Keratinocyte (primary cell): ENCODE data around the gene HELZ. TPM values are rescaled to one million over a fixed set of nuclear protein-coding genes. Genes with fewer than 3 reads are reported as not detected.

Experiments used
- DNase-seq: peaks from one replicate; pipeline ENCODE4 v3.0.0-alpha.2; 2011; ENCODE audit warnings: low read depth, missing footprints, low spot score
- FAIRE-seq: peaks from 2 replicates; lab custom pipeline; 2011; peaks lifted over from hg19 to GRCh38; lab: Jason Lieb, UNC
- H2AFZ ChIP-seq: 2 replicates; pipeline ENCODE4 v1.6.0; 2012; ENCODE audit warnings: low read length, control low read depth, inconsistent platforms; ENCODE audit not compliant: control insufficient read depth
- H3K27ac ChIP-seq: 2 replicates; pipeline ENCODE4 v1.5.1; 2011; ENCODE audit warnings: low read length; ENCODE audit not compliant: control insufficient read depth, insufficient read depth
- H3K27me3 ChIP-seq: 3 replicates; pipeline ENCODE4 v1.6.0; 2011; ENCODE audit warnings: low read length; ENCODE audit not compliant: control insufficient read depth, insufficient read depth; ENCODE audit errors: extremely low read depth
- H3K36me3 ChIP-seq, 2 experiments: 2 replicates in 1 of 2; 3 replicates in 1 of 2; pipeline ENCODE4 v1.5.1; 2011; ENCODE audit warnings: low read length in 2 of 2, mild to moderate bottlenecking in 1 of 2; ENCODE audit not compliant: control insufficient read depth in 2 of 2, insufficient read depth in 2 of 2; ENCODE audit errors: extremely low read depth in 1 of 2
- H3K4me1 ChIP-seq: 3 replicates; pipeline ENCODE4 v1.5.1; 2011; ENCODE audit warnings: low read length; ENCODE audit not compliant: control insufficient read depth, insufficient read depth; ENCODE audit errors: extremely low read depth
- H3K4me2 ChIP-seq: 3 replicates; pipeline ENCODE4 v1.6.0; 2011; ENCODE audit warnings: low read depth, low read length; ENCODE audit not compliant: control insufficient read depth, insufficient read depth; ENCODE audit errors: extremely low read depth
- H3K4me3 ChIP-seq, 3 experiments: fragments of 200-600 bp in 1 of 3; sonication (generic) in 1 of 3; 2 replicates in 2 of 3; 3 replicates in 1 of 3; pipeline ENCODE4 v1.5.1; 2011 to 2016; ENCODE audit warnings: low read length in 3 of 3, mild to moderate bottlenecking in 3 of 3, control low read depth in 2 of 3, inconsistent platforms in 1 of 3, low read depth in 1 of 3, mixed read lengths in 1 of 3, mixed run types in 1 of 3, moderate library complexity in 1 of 3; ENCODE audit not compliant: control insufficient read depth in 2 of 3, insufficient read depth in 2 of 3; ENCODE audit errors: extremely low read depth in 1 of 3
- H3K79me2 ChIP-seq: 2 replicates; pipeline ENCODE4 v1.6.0; 2012; ENCODE audit warnings: low read length; ENCODE audit not compliant: control insufficient read depth, insufficient read depth
- H3K9ac ChIP-seq: 3 replicates; pipeline ENCODE4 v1.6.0; 2011; ENCODE audit warnings: low read length; ENCODE audit not compliant: control insufficient read depth, insufficient read depth; ENCODE audit errors: extremely low read depth
- H3K9me1 ChIP-seq: 3 replicates; pipeline ENCODE4 v1.6.0; 2011; ENCODE audit warnings: low read length; ENCODE audit not compliant: control insufficient read depth, insufficient read depth; ENCODE audit errors: extremely low read depth
- H3K9me3 ChIP-seq: 2 replicates; pipeline ENCODE4 v1.5.1; 2012; ENCODE audit warnings: low read depth, low read length; ENCODE audit not compliant: control insufficient read depth
- H4K20me1 ChIP-seq: 3 replicates; pipeline ENCODE4 v1.6.0; 2011; ENCODE audit warnings: low read length; ENCODE audit not compliant: control insufficient read depth, insufficient read depth; ENCODE audit errors: extremely low read depth
- EZH2 ChIP-seq: IDR thresholded peaks from one replicate; pipeline ENCODE4 v1.6.1; 2012; ENCODE audit warnings: inconsistent platforms, mild to moderate bottlenecking, low read length, moderate library complexity
- dilution Hi-C: fragments of 300-500 bp; cut with MboI; formaldehyde crosslinking; loops from one replicate; pipeline ENCODE4 v1.7.0; 2020; ENCODE audit warnings: low sequenced_read_pairs; ENCODE audit not compliant: extremely low pct_ligation_motif_present
- polyA plus RNA-seq, 5 experiments: library from polyadenylated mRNA; depleted of rRNA in 3 of 5; stranded (reverse) in 3 of 5; stranded (forward) in 1 of 5; unstranded in 1 of 5; fragments of >200 nt; gene quantifications; 1 replicate in 1 of 5; 2 replicates in 3 of 5; 3 replicates in 1 of 5; pipeline versions ENCODE4 v1.2.1 to v1.2.3, GENCODE V29; 2011 to 2012; ENCODE audit warnings: missing spikeins in 2 of 5, low read depth in 1 of 5, low replicate concordance in 1 of 5
- TF ChIP-seq, protein P1 (sequence below), 3 experiments: IDR thresholded peaks in 1 of 3; conservative IDR thresholded peaks in 1 of 3; optimal IDR thresholded peaks in 1 of 3; 2 replicates in 2 of 3; 3 replicates in 1 of 3; pipeline versions ENCODE3 to v1.5.1; 2011; ENCODE audit warnings: low read length in 3 of 3, mild to moderate bottlenecking in 3 of 3, moderate library complexity in 2 of 3, control low read depth in 1 of 3, inconsistent platforms in 1 of 3; ENCODE audit not compliant: insufficient read depth in 2 of 3; ENCODE audit errors: extremely low read depth in 1 of 3

The HELZ gene
- polyA plus RNA-seq, 1 donor (not counting 4 experiments of a cell fraction or from before 2014, with no cell fraction given): 18.2 TPM

DNA sequence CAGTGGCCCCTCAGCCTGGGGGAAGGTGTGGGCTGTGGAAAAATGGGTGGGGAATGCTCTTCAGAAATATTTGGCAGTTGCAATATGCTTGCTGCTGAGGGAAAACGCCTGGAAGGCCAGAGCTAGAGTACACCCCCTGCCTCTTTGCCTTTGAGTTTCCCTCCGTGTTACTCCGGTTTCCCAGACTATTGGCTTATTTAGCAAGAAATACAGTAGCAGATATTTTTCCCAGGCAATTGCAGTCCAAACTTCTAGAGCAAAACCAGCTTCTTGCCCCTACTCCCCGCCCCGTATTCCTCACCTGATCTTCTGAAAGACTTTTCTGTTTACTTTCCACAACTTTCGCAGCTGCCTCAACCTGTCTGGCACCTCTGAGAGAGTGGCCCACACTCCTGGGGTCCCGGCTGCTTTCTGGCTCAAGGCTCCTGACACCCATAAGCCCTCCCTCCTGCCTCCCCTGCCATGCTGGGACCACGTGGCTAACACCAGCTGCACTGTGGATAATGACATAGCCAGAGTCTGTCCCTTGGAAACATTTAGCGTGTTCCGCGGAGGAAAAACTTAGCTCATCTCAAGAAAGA lies 45.8 kb upstream of the HELZ start:
- Histone ChIP-seq H3K27me3 (no peaks in the 10 kb centered on the region), H3K36me3 (no peaks in the 10 kb centered on the region), H3K4me3 (no peak overlapping the region), H3K79me2 (no peaks in the 10 kb centered on the region), H3K27ac (no peak overlapping the region), H3K9ac (no peak overlapping the region), H3K4me2 (no peak overlapping the region), H3K9me1 (no peaks in the 10 kb centered on the region), H3K4me1 (no peaks in the 10 kb centered on the region), H3K9me3 (no peaks in the 10 kb centered on the region), H2AFZ (no peak overlapping the region), H4K20me1 (no peaks in the 10 kb centered on the region)
- no peak for DNase-seq
- TF ChIP-seq, protein P1, sequence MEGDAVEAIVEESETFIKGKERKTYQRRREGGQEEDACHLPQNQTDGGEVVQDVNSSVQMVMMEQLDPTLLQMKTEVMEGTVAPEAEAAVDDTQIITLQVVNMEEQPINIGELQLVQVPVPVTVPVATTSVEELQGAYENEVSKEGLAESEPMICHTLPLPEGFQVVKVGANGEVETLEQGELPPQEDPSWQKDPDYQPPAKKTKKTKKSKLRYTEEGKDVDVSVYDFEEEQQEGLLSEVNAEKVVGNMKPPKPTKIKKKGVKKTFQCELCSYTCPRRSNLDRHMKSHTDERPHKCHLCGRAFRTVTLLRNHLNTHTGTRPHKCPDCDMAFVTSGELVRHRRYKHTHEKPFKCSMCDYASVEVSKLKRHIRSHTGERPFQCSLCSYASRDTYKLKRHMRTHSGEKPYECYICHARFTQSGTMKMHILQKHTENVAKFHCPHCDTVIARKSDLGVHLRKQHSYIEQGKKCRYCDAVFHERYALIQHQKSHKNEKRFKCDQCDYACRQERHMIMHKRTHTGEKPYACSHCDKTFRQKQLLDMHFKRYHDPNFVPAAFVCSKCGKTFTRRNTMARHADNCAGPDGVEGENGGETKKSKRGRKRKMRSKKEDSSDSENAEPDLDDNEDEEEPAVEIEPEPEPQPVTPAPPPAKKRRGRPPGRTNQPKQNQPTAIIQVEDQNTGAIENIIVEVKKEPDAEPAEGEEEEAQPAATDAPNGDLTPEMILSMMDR (optimal IDR thresholded peaks at IDR 0.05 in 1 of 3, IDR thresholded peaks at IDR 0.05 in 1 of 3, conservative IDR thresholded peaks at IDR 0.05 in 1 of 3; ENCODE audit: extremely low read depth in 1 of 3, insufficient read depth in 2 of 3, low read length in 3 of 3): no peak
- TF ChIP-seq EZH2: no peak
- dilution Hi-C loops: no loop called here
- FAIRE-seq: no peak

- Histone ChIP-seq H3K9me3 (no peaks in the 10 kb centered on the region), H3K4me2 (no peak overlapping the region), H3K27me3 (no peaks in the 10 kb centered on the region), H3K4me3 (no peak overlapping the region), H3K9ac (no peak overlapping the region), H3K27ac (no peak overlapping the region), H3K79me2 (no peaks in the 10 kb centered on the region), H3K9me1 (no peaks in the 10 kb centered on the region), H3K36me3 (no peaks in the 10 kb centered on the region), H3K4me1 (no peaks in the 10 kb centered on the region), H4K20me1 (no peaks in the 10 kb centered on the region), H2AFZ (no peak overlapping the region)
- no peak for TF ChIP-seq EZH2
- TF ChIP-seq, protein P1 (optimal IDR thresholded peaks at IDR 0.05 in 1 of 3, IDR thresholded peaks at IDR 0.05 in 1 of 3, conservative IDR thresholded peaks at IDR 0.05 in 1 of 3; ENCODE audit: extremely low read depth in 1 of 3, insufficient read depth in 2 of 3, low read length in 3 of 3): no peak
- no peak for DNase-seq
- dilution Hi-C loops: no loop called here
- no peak for FAIRE-seq
These were observed 45.2 kb upstream of the HELZ start for GRCh38 chr17:67290244-67290643.
